Breast epithelium (tissue), 3 donors: ENCODE data around the gene WDR37.

Source experiments
- POLR2A ChIP-seq: fragments of 450-650 bp; IDR thresholded peaks from one replicate; pipeline ENCODE4 v1.6.1; 2016; ENCODE audit warnings: antibody characterized with exemption, mild to moderate bottlenecking, moderate library complexity
- POLR2AphosphoS5 ChIP-seq, 3 donors: sonication (generic); formaldehyde crosslinking; IDR thresholded peaks; one replicate each; pipeline ENCODE4 v1.6.1; 2017; ENCODE audit warnings: antibody characterized with exemption in 3 of 3
- TF ChIP-seq, protein P1 (sequence below), 3 donors: fragments of 450-650 bp; IDR thresholded peaks; one replicate each; pipeline ENCODE4 v1.5.1; 2016 to 2017; ENCODE audit warnings: antibody characterized with exemption in 3 of 3, mild to moderate bottlenecking in 3 of 3, moderate library complexity in 3 of 3

DNA sequence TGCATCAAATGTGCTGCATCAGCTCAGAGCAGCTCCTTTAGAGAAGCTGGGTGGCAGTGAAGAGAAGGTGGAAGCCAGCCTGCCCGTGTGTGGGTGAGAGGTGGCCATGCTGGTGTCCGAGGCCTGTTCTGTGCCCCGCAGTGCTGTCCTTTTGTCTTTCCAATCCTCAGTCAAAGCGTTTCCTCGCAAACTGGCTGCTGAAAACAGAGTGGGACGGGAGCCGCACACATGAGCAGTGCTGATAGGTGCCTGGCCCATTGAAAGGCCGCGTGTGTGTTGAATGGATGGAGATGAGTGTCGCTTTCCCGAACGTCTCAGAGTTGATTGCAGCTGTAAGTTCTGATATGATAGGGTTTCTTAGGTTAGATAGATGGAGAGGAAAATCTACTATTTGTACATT lies 39.3 kb downstream of the WDR37 start:
- TF ChIP-seq, protein P1, sequence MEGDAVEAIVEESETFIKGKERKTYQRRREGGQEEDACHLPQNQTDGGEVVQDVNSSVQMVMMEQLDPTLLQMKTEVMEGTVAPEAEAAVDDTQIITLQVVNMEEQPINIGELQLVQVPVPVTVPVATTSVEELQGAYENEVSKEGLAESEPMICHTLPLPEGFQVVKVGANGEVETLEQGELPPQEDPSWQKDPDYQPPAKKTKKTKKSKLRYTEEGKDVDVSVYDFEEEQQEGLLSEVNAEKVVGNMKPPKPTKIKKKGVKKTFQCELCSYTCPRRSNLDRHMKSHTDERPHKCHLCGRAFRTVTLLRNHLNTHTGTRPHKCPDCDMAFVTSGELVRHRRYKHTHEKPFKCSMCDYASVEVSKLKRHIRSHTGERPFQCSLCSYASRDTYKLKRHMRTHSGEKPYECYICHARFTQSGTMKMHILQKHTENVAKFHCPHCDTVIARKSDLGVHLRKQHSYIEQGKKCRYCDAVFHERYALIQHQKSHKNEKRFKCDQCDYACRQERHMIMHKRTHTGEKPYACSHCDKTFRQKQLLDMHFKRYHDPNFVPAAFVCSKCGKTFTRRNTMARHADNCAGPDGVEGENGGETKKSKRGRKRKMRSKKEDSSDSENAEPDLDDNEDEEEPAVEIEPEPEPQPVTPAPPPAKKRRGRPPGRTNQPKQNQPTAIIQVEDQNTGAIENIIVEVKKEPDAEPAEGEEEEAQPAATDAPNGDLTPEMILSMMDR (IDR thresholded peaks at IDR 0.05): no peak
- no peak for TF ChIP-seq POLR2AphosphoS5 (IDR thresholded peaks at IDR 0.05)
- no peak for TF ChIP-seq POLR2A
